Uterus (tissue), 2 donors: Measurements from ENCODE around the gene ADCY3.

Experiments used
- POLR2A ChIP-seq, 2 donors: fragments of 450-650 bp; IDR thresholded peaks; one replicate each; pipeline ENCODE4 v1.6.1; 2016; ENCODE audit warnings: antibody characterized with exemption in 2 of 2, mild to moderate bottlenecking in 1 of 2, moderate library complexity in 1 of 2
- TF ChIP-seq, protein P1 (sequence below), 4 experiments: fragments of 200-600 bp in 2 of 4; fragments of 450-650 bp in 2 of 4; sonication (generic) in 2 of 4; IDR thresholded peaks; one replicate each; pipeline ENCODE4 v1.5.1; 2016 to 2019; ENCODE audit warnings: antibody characterized with exemption in 4 of 4, mild to moderate bottlenecking in 2 of 4, moderate library complexity in 1 of 4

GRCh38 chr2:24899361-24899910 lies 20.6 kb downstream of the ADCY3 start:
- TF ChIP-seq, protein P1, sequence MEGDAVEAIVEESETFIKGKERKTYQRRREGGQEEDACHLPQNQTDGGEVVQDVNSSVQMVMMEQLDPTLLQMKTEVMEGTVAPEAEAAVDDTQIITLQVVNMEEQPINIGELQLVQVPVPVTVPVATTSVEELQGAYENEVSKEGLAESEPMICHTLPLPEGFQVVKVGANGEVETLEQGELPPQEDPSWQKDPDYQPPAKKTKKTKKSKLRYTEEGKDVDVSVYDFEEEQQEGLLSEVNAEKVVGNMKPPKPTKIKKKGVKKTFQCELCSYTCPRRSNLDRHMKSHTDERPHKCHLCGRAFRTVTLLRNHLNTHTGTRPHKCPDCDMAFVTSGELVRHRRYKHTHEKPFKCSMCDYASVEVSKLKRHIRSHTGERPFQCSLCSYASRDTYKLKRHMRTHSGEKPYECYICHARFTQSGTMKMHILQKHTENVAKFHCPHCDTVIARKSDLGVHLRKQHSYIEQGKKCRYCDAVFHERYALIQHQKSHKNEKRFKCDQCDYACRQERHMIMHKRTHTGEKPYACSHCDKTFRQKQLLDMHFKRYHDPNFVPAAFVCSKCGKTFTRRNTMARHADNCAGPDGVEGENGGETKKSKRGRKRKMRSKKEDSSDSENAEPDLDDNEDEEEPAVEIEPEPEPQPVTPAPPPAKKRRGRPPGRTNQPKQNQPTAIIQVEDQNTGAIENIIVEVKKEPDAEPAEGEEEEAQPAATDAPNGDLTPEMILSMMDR (IDR thresholded peaks at IDR 0.05) = no peak
- no peak for TF ChIP-seq POLR2A (IDR thresholded peaks at IDR 0.05)
